Lower lobe of right lung (tissue), 2 donors: Measurements from ENCODE around the gene CNNM2. TPM values are rescaled to one million over a fixed set of nuclear protein-coding genes. Genes with fewer than 3 reads are reported as not detected.

Experiments
- ATAC-seq, 2 donors: fragments of 200-7000 bp; cut with Tn5 transposase; one replicate each; pipeline ENCODE4 v1.9.1; 2020 to 2022; ENCODE audit warnings: mild to moderate bottlenecking in 2 of 2, moderate library complexity in 2 of 2
- DNase-seq: peaks from one replicate; pipeline ENCODE4 v3.0.0-alpha.2; 2020
- H3K27ac ChIP-seq: fragments of 200-600 bp; one replicate; pipeline ENCODE4 v1.8.0; 2022
- H3K27me3 ChIP-seq: fragments of 200-600 bp; one replicate; pipeline ENCODE4 v1.8.0; 2022; ENCODE audit warnings: low read depth
- H3K36me3 ChIP-seq: fragments of 200-600 bp; one replicate; pipeline ENCODE4 v1.8.0; 2022; ENCODE audit warnings: mild to moderate bottlenecking
- H3K4me1 ChIP-seq: fragments of 200-600 bp; one replicate; pipeline ENCODE4 v1.8.0; 2022
- H3K4me3 ChIP-seq: fragments of 200-600 bp; one replicate; pipeline ENCODE4 v1.8.0; 2022; ENCODE audit warnings: mild to moderate bottlenecking
- H3K9me3 ChIP-seq: fragments of 200-600 bp; one replicate; pipeline ENCODE4 v1.8.0; 2022
- CTCF ChIP-seq: fragments of 200-600 bp; IDR thresholded peaks from one replicate; pipeline ENCODE4 v1.8.0; 2022; ENCODE audit warnings: antibody characterized with exemption, mild to moderate bottlenecking
- intact Hi-C: fragments of 100-400 bp; cut with DNase I; formaldehyde crosslinking; loops from one replicate; pipeline ENCODE4 v1.11.0; 2022
- total RNA-seq: library from RNA; stranded (reverse); fragmentation: NEBNext Ultra II Directional; extraction: Animal tissue kit (Norgen Biotek cat#: 25700); gene quantifications from one replicate; pipeline ENCODE4 v1.2.1, GENCODE V29; 2021
- donor health status: DM: no; HTN: yes; CAD: no; lungs with severe emphysema.

CNNM2 gene
- total RNA-seq, 1 donor from 2014 or later, result 12.1 TPM

- ATAC-seq (no peak), DNase-seq (no peak)
- Histone ChIP-seq H3K9me3 (no peaks in the 10 kb centered on the region), H3K27me3 (no peaks in the 10 kb centered on the region), H3K36me3 (no peaks in the 10 kb centered on the region), H3K4me1 (no peaks in the 10 kb centered on the region), H3K27ac (no peak overlapping the region), H3K4me3 (no peak overlapping the region)
- TF ChIP-seq CTCF, result no peak
- intact Hi-C loops, result no loop called here
Observed at GRCh38 chr10:102935939-102936605, 18.0 kb downstream of the CNNM2 start.

- H3K9me3 ChIP-seq, result no peaks in the 10 kb centered on the region
- intact Hi-C loops, result no loop called here
- DNase-seq (no peak), ATAC-seq (no peak)
- H3K27me3 ChIP-seq, result no peaks in the 10 kb centered on the region
- no peaks in the 10 kb centered on the region for H3K4me1 ChIP-seq
- H3K27ac ChIP-seq, result no peak overlapping the region
- no peak overlapping the region for H3K4me3 ChIP-seq
- no peaks in the 10 kb centered on the region for H3K36me3 ChIP-seq
- no peak for TF ChIP-seq CTCF
Observed at GRCh38 chr10:102941401-102941800, 23.3 kb downstream of the CNNM2 start.

GRCh38 chr10:102945449-102945848 is 27.4 kb downstream of the CNNM2 start:
- Histone ChIP-seq H3K4me1 (no peaks in the 10 kb centered on the region), H3K27ac (no peak overlapping the region), H3K36me3 (no peaks in the 10 kb centered on the region), H3K4me3 (no peak overlapping the region), H3K27me3 (no peaks in the 10 kb centered on the region), H3K9me3 (no peaks in the 10 kb centered on the region)
- TF ChIP-seq CTCF, result no peak
- ATAC-seq (no peak), DNase-seq (no peak)
- intact Hi-C loops, result no loop called here

- no peaks in the 10 kb centered on the region for H3K9me3 ChIP-seq
- ATAC-seq, result no peak
- H3K27me3 ChIP-seq, result no peaks in the 10 kb centered on the region
- no peaks in the 10 kb centered on the region for H3K36me3 ChIP-seq
- TF ChIP-seq CTCF, result no peak
- intact Hi-C loops, result no loop called here
- H3K4me3 ChIP-seq, result no peak overlapping the region
- no peak for DNase-seq
- no peaks in the 10 kb centered on the region for H3K4me1 ChIP-seq
- no peak overlapping the region for H3K27ac ChIP-seq
Observed at GRCh38 chr10:102945962-102946361, 27.9 kb downstream of the CNNM2 start.

- H3K4me3 ChIP-seq, result no peak overlapping the region
- no peaks in the 10 kb centered on the region for H3K9me3 ChIP-seq
- no peaks in the 10 kb centered on the region for H3K27me3 ChIP-seq
- no peak overlapping the region for H3K27ac ChIP-seq
- no peaks in the 10 kb centered on the region for H3K36me3 ChIP-seq
- TF ChIP-seq CTCF, result no peak
- DNase-seq (no peak), ATAC-seq (no peak)
- H3K4me1 ChIP-seq, result no peaks in the 10 kb centered on the region
- intact Hi-C loops, result no loop called here
Observed at GRCh38 chr10:102946992-102947391, 28.9 kb downstream of the CNNM2 start.
